Measurements from ENCODE around the gene IQCH. TPM values are rescaled to one million over a fixed set of nuclear protein-coding genes. Genes with fewer than 3 reads are reported as not detected.

The IQCH gene
- total and polyA plus RNA-seq, 9 donors = 0.69 to 1.8 (median 0.97) TPM

- 46% methylated on average over 2 of the region's 4 CpGs for WGBS (ENCODE audit: insufficient coverage)
- DNase-seq = no peak
- H3K27ac ChIP-seq (ENCODE audit: low read length) = no peak overlapping the region
- no peaks in the 10 kb centered on the region for H3K27me3 ChIP-seq (ENCODE audit: control insufficient read depth, insufficient read depth, low read length)
- no peak overlapping the region for H3K4me3 ChIP-seq (ENCODE audit: low read length)
- H3K4me1 ChIP-seq (ENCODE audit: control insufficient read depth, insufficient read depth, low read length) = no peaks in the 10 kb centered on the region
- H3K36me3 ChIP-seq (ENCODE audit: control insufficient read depth, insufficient read depth, low read length) = no peaks in the 10 kb centered on the region
- no peaks in the 10 kb centered on the region for H3K9me3 ChIP-seq (replicated peaks; ENCODE audit: control insufficient read depth, low read depth, low read length)
Measured at GRCh38 chr15:67405208-67406191, 150.9 kb downstream of the IQCH start.

GRCh38 chr15:67406257-67406861 lies 151.8 kb downstream of the IQCH start:
- no peaks in the 10 kb centered on the region for H3K36me3 ChIP-seq (ENCODE audit: control insufficient read depth, insufficient read depth, low read length)
- no peaks in the 10 kb centered on the region for H3K4me1 ChIP-seq (ENCODE audit: control insufficient read depth, insufficient read depth, low read length)
- no peak for DNase-seq
- no peaks in the 10 kb centered on the region for H3K9me3 ChIP-seq (replicated peaks; ENCODE audit: control insufficient read depth, low read depth, low read length)
- no peak overlapping the region for H3K4me3 ChIP-seq (ENCODE audit: low read length)
- no peaks in the 10 kb centered on the region for H3K27me3 ChIP-seq (ENCODE audit: control insufficient read depth, insufficient read depth, low read length)
- H3K27ac ChIP-seq (ENCODE audit: low read length) = no peak overlapping the region
- WGBS (ENCODE audit: insufficient coverage) = no CpG with 5 or more reads among the region's 1 CpG

GRCh38 chr15:67407786-67408185 lies 153.2 kb downstream of the IQCH start:
- DNase-seq = no peak
- Histone ChIP-seq H3K4me3 (ENCODE audit: low read length) (no peak overlapping the region), H3K27ac (ENCODE audit: low read length) (no peak overlapping the region), H3K27me3 (ENCODE audit: control insufficient read depth, insufficient read depth, low read length) (no peaks in the 10 kb centered on the region), H3K4me1 (ENCODE audit: control insufficient read depth, insufficient read depth, low read length) (no peaks in the 10 kb centered on the region), H3K36me3 (ENCODE audit: control insufficient read depth, insufficient read depth, low read length) (no peaks in the 10 kb centered on the region), H3K9me3 (replicated peaks; ENCODE audit: control insufficient read depth, low read depth, low read length) (no peaks in the 10 kb centered on the region)
- WGBS (ENCODE audit: insufficient coverage) = 86% methylated on average over 2 of the region's 8 CpGs

GRCh38 chr15:67409175-67409574 lies 154.6 kb downstream of the IQCH start:
- DNase-seq = no peak
- Histone ChIP-seq H3K27ac (ENCODE audit: low read length) (no peak overlapping the region), H3K4me3 (ENCODE audit: low read length) (no peak overlapping the region), H3K27me3 (ENCODE audit: control insufficient read depth, insufficient read depth, low read length) (no peaks in the 10 kb centered on the region), H3K4me1 (ENCODE audit: control insufficient read depth, insufficient read depth, low read length) (no peaks in the 10 kb centered on the region), H3K9me3 (replicated peaks; ENCODE audit: control insufficient read depth, low read depth, low read length) (no peaks in the 10 kb centered on the region), H3K36me3 (ENCODE audit: control insufficient read depth, insufficient read depth, low read length) (no peaks in the 10 kb centered on the region)
- WGBS (ENCODE audit: insufficient coverage) = 80% methylated on average over 5 of the region's 6 CpGs

- H3K4me1 ChIP-seq (ENCODE audit: control insufficient read depth, insufficient read depth, low read length) = no peaks in the 10 kb centered on the region
- DNase-seq = no peak
- no peaks in the 10 kb centered on the region for H3K27me3 ChIP-seq (ENCODE audit: control insufficient read depth, insufficient read depth, low read length)
- no peak overlapping the region for H3K4me3 ChIP-seq (ENCODE audit: low read length)
- H3K36me3 ChIP-seq (ENCODE audit: control insufficient read depth, insufficient read depth, low read length) = no peaks in the 10 kb centered on the region
- no peaks in the 10 kb centered on the region for H3K9me3 ChIP-seq (replicated peaks; ENCODE audit: control insufficient read depth, low read depth, low read length)
- H3K27ac ChIP-seq (ENCODE audit: low read length) = no peak overlapping the region
Measured at GRCh38 chr15:67411486-67411885, 156.9 kb downstream of the IQCH start.

- Histone ChIP-seq H3K36me3 (ENCODE audit: control insufficient read depth, insufficient read depth, low read length) (no peaks in the 10 kb centered on the region), H3K9me3 (replicated peaks; ENCODE audit: control insufficient read depth, low read depth, low read length) (no peaks in the 10 kb centered on the region), H3K4me1 (ENCODE audit: control insufficient read depth, insufficient read depth, low read length) (no peaks in the 10 kb centered on the region), H3K27me3 (ENCODE audit: control insufficient read depth, insufficient read depth, low read length) (no peaks in the 10 kb centered on the region), H3K27ac (ENCODE audit: low read length) (no peak overlapping the region), H3K4me3 (ENCODE audit: low read length) (no peak overlapping the region)
- WGBS (ENCODE audit: insufficient coverage) = 65% methylated on average over 11 of the region's 11 CpGs
- DNase-seq = peak; percentile 27
Measured at GRCh38 chr15:67413770-67414390, 159.3 kb downstream of the IQCH start.

GRCh38 chr15:67415181-67415580 lies 160.6 kb downstream of the IQCH start:
- Histone ChIP-seq H3K9me3 (replicated peaks; ENCODE audit: control insufficient read depth, low read depth, low read length) (no peaks in the 10 kb centered on the region), H3K4me1 (ENCODE audit: control insufficient read depth, insufficient read depth, low read length) (no peaks in the 10 kb centered on the region), H3K36me3 (ENCODE audit: control insufficient read depth, insufficient read depth, low read length) (no peaks in the 10 kb centered on the region), H3K27me3 (ENCODE audit: control insufficient read depth, insufficient read depth, low read length) (no peaks in the 10 kb centered on the region), H3K27ac (ENCODE audit: low read length) (no peak overlapping the region), H3K4me3 (ENCODE audit: low read length) (no peak overlapping the region)
- WGBS (ENCODE audit: insufficient coverage) = 100% methylated on average over 1 of the region's 7 CpGs
- DNase-seq = peak; percentile 37

GRCh38 chr15:67416891-67417290 lies 162.3 kb downstream of the IQCH start:
- WGBS (ENCODE audit: insufficient coverage) = 57% methylated on average over 1 of the region's 6 CpGs
- DNase-seq = no peak
- Histone ChIP-seq H3K36me3 (ENCODE audit: control insufficient read depth, insufficient read depth, low read length) (no peaks in the 10 kb centered on the region), H3K27me3 (ENCODE audit: control insufficient read depth, insufficient read depth, low read length) (no peaks in the 10 kb centered on the region), H3K4me1 (ENCODE audit: control insufficient read depth, insufficient read depth, low read length) (no peaks in the 10 kb centered on the region), H3K9me3 (replicated peaks; ENCODE audit: control insufficient read depth, low read depth, low read length) (no peaks in the 10 kb centered on the region), H3K4me3 (ENCODE audit: low read length) (no peak overlapping the region), H3K27ac (ENCODE audit: low read length) (no peak overlapping the region)

GRCh38 chr15:67419705-67420104 lies 165.1 kb downstream of the IQCH start:
- no peak for DNase-seq
- no peaks in the 10 kb centered on the region for H3K9me3 ChIP-seq (replicated peaks; ENCODE audit: control insufficient read depth, low read depth, low read length)
- no peak overlapping the region for H3K4me3 ChIP-seq (ENCODE audit: low read length)
- no peaks in the 10 kb centered on the region for H3K36me3 ChIP-seq (ENCODE audit: control insufficient read depth, insufficient read depth, low read length)
- no CpG with 5 or more reads among the region's 3 CpGs for WGBS (ENCODE audit: insufficient coverage)
- H3K27me3 ChIP-seq (ENCODE audit: control insufficient read depth, insufficient read depth, low read length) = no peaks in the 10 kb centered on the region
- no peaks in the 10 kb centered on the region for H3K4me1 ChIP-seq (ENCODE audit: control insufficient read depth, insufficient read depth, low read length)
- H3K27ac ChIP-seq (ENCODE audit: low read length) = no peak overlapping the region

- Histone ChIP-seq H3K9me3 (replicated peaks; ENCODE audit: control insufficient read depth, low read depth, low read length) (no peaks in the 10 kb centered on the region), H3K27ac (ENCODE audit: low read length) (no peak overlapping the region), H3K4me3 (ENCODE audit: low read length) (no peak overlapping the region), H3K36me3 (ENCODE audit: control insufficient read depth, insufficient read depth, low read length) (no peaks in the 10 kb centered on the region), H3K27me3 (ENCODE audit: control insufficient read depth, insufficient read depth, low read length) (no peaks in the 10 kb centered on the region), H3K4me1 (ENCODE audit: control insufficient read depth, insufficient read depth, low read length) (no peaks in the 10 kb centered on the region)
- no CpG with 5 or more reads among the region's 2 CpGs for WGBS (ENCODE audit: insufficient coverage)
- no peak for DNase-seq
Measured at GRCh38 chr15:67420137-67420536, 165.6 kb downstream of the IQCH start.

Data from muscle of leg (tissue), 11 donors.